Neuron (in vitro differentiated cells): Measurements from ENCODE around the gene ERO1B.
"Not testable (repeated sequence)": the region's sequence is repeated elsewhere in the genome, so short reads cannot be mapped to it uniquely, and the experiment has no call there.

Experiments used
- H2AFZ ChIP-seq: one replicate; pipeline ENCODE4 v1.6.1; 2013; ENCODE audit warnings: low read depth, mild to moderate bottlenecking, inconsistent platforms, low read length, moderate library complexity
- H3K27me3 ChIP-seq: one replicate; pipeline ENCODE4 v1.6.1; 2013; ENCODE audit warnings: low read length; ENCODE audit not compliant: insufficient read depth
- H3K36me3 ChIP-seq: one replicate; pipeline ENCODE4 v1.6.1; 2013; ENCODE audit warnings: low read length; ENCODE audit not compliant: insufficient read depth
- H3K4me1 ChIP-seq: one replicate; pipeline ENCODE4 v1.6.1; 2013; ENCODE audit warnings: low read length; ENCODE audit not compliant: insufficient read depth
- H3K4me3 ChIP-seq: 2 replicates; pipeline ENCODE4 v1.5.1; 2013; ENCODE audit warnings: mild to moderate bottlenecking, low read length, moderate library complexity
- H3K9me3 ChIP-seq: one replicate; pipeline ENCODE4 v1.6.1; 2013; ENCODE audit warnings: low read length

Gene ERO1B

GRCh38 chr1:236281654-236282424 is at the start of gene ERO1B:
Gene ERO1B (minus strand): TSS chr1:236281958. CDS start chr1:236281783, 175 bp downstream.
- Histone ChIP-seq H3K27me3 (peaks cover 26% of the 10 kb centered on the region), H3K4me3 (peak within 1 kb of the TSS; percentile 81), H3K36me3 (no peaks in the 10 kb centered on the region), H2AFZ (peak within 1 kb of the TSS; percentile 92), H3K4me1 (peaks cover 7% of the 10 kb centered on the region), H3K9me3 (no peaks in the 10 kb centered on the region)

- H2AFZ ChIP-seq, H3K4me3 ChIP-seq, H3K9me3 ChIP-seq, H3K4me1 ChIP-seq, H3K27me3 ChIP-seq, H3K36me3 ChIP-seq: not testable (repeated sequence)
These were observed 49.7 kb upstream of the ERO1B start for GRCh38 chr1:236331412-236331811.

GRCh38 chr1:236326432-236326831 is 44.7 kb upstream of the ERO1B start:
- H3K36me3 ChIP-seq, result no peaks in the 10 kb centered on the region
- H3K4me1 ChIP-seq, result no peaks in the 10 kb centered on the region
- H3K9me3 ChIP-seq, result no peaks in the 10 kb centered on the region
- no peak overlapping the region for H2AFZ ChIP-seq
- no peaks in the 10 kb centered on the region for H3K27me3 ChIP-seq
- no peak overlapping the region for H3K4me3 ChIP-seq

DNA sequence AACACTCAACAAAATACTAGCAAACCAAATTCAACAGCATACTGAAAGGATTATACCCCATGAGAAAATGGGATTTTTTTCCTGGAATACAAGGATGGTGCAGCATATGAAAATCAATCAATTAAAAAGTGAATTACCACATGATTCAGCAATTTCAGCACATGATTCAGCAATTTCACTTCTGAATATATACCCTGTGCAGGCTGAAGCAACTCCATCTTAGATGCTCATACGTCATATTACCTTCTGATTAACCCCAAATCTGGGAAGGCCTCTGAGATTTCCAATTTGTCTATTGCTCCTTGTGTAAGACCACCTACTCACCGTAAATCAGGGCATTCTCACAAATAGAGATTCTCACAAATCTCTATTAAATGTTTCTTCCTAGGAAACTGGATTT is 43.8 kb upstream of the ERO1B start:
- no peak overlapping the region for H3K4me3 ChIP-seq
- H3K9me3 ChIP-seq, result no peaks in the 10 kb centered on the region
- H3K36me3 ChIP-seq, result no peaks in the 10 kb centered on the region
- H3K4me1 ChIP-seq, result no peaks in the 10 kb centered on the region
- H3K27me3 ChIP-seq, result no peaks in the 10 kb centered on the region
- no peak overlapping the region for H2AFZ ChIP-seq

DNA sequence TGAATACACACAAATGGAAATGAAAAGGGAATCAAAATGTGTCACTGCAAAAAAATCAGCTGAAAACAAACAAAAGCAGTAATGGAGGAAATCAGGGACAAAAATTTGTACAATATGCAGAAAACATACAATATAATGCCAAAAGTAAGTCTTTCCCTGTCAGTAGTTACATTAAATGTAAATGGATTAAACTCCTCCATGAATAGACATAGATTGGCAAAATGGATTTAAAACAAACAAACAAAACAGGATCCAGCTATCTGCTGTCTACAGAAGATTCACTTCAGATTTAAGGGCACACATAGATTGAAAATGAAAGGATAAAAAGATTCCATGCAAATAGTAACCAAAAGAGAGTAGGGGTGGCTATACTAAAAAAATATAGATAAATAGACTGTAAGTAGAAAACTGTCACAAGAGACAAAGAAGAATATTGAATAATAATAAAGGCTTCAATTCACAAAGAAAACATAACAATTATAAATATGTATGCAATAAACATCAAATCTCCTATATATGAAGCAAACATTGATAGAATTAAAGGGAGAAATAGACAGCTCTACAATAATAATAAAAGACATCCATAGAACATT is 42.2 kb upstream of the ERO1B start:
- H3K9me3 ChIP-seq, result no peaks in the 10 kb centered on the region
- no peaks in the 10 kb centered on the region for H3K4me1 ChIP-seq
- H2AFZ ChIP-seq, result no peak overlapping the region
- no peaks in the 10 kb centered on the region for H3K36me3 ChIP-seq
- H3K4me3 ChIP-seq, result no peak overlapping the region
- H3K27me3 ChIP-seq, result no peaks in the 10 kb centered on the region

DNA sequence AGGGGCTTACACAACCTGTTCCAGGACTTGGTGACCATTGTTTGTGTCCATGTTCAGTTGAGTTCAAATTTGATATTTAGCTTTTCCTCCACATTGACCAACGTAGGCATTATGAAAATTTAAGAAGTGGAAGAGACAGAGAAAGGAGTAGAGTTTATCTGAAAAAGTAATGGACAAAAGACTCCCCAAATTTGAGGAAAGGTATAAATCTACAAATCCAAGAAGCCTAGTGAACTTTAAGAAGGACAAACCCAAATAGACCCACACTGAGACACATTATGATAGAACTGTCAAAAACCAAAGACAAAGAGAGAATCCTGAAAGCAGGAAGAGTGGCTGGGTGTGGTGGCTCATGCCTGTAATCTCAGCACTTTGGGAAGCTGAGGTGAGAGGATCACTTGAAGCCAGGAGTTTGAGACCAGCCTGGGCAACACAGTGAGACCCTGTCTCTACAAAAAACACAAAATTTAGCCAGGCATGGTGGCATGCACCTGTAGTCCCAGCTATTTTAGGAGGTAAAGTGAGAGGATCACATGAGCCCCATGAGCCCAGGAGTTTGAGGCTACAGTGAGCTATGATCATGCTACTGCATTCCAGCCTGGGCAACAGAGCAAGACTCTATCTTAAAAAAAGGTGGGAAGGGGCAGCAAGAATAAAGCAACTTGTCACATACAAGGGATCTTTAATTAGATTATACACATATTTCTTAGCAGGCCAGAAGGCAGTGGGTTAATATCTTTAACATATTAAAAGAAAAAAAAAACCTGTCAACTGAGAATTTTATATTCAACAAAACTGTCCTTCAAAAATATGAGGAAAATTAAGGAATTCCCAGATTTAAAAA is 41.0 kb upstream of the ERO1B start:
- Histone ChIP-seq H3K4me3 (no peak overlapping the region), H2AFZ (no peak overlapping the region), H3K27me3 (no peaks in the 10 kb centered on the region), H3K9me3 (no peaks in the 10 kb centered on the region), H3K36me3 (no peaks in the 10 kb centered on the region), H3K4me1 (no peaks in the 10 kb centered on the region)

DNA sequence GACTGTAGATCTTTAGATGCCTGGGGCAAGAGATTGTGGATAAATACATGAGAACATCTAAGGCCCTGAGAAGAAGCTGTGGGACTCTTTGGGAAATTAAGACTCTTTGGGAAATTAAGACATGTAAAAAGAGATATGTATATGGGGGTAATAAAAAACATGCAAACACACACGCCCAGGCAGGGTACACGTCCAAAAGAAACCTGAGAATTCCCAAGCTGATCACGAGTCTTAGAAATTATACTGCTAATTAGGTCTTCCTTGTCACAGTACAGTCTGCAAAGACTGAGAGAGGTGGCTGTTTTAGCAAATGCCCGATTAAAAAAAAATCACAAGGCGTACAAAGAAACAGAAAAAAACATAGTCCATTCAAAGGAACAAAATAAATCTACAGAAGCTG is 39.3 kb upstream of the ERO1B start:
- Histone ChIP-seq H3K9me3 (no peaks in the 10 kb centered on the region), H3K36me3 (no peaks in the 10 kb centered on the region), H3K27me3 (no peaks in the 10 kb centered on the region), H3K4me1 (no peaks in the 10 kb centered on the region), H3K4me3 (no peak overlapping the region), H2AFZ (peak overlapping the region; percentile 36)

DNA sequence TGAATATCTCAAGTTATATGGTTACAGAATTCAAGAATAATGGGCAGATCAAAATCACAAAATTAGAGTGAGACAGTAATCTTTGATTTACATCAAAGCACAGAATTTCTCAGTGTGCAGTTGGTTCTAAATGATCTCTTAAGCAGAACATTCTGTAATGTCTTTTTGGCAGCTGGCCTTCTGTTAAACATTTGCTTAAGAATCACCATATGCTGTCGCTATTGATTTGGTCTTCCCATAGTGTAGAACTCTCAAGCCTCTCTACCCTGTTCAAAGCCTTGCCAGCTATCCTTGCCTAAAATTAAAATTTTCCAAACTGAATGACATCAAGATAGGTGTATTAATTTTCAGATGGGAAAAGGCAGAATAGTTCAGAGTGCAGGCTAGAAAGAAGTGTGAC is 38.9 kb upstream of the ERO1B start:
- Histone ChIP-seq H3K4me3 (no peak overlapping the region), H3K9me3 (no peaks in the 10 kb centered on the region), H3K27me3 (no peaks in the 10 kb centered on the region), H3K4me1 (no peaks in the 10 kb centered on the region), H3K36me3 (no peaks in the 10 kb centered on the region), H2AFZ (peak overlapping the region; percentile 36)

DNA sequence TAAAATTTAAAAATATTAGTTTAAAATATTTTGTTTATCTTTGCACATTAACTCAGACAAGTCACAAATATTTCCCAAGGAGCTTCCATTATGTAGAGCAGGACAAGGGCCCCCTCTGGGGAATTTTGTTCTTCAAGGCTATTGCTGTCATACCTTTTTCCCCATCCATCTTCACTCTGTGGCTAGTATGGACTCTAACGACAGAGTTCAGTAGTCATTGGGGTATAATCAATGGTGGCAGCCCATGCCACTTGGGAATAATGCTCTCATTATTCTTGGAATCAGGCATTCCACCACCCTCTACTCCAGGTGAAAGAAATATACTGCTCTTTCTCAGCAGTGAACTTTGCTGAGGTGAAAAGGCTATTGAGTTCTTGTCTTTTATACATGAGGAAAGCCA is 38.5 kb upstream of the ERO1B start:
- H2AFZ ChIP-seq, result no peak overlapping the region
- H3K27me3 ChIP-seq, result no peaks in the 10 kb centered on the region
- H3K36me3 ChIP-seq, result no peaks in the 10 kb centered on the region
- H3K4me1 ChIP-seq, result no peaks in the 10 kb centered on the region
- no peaks in the 10 kb centered on the region for H3K9me3 ChIP-seq
- H3K4me3 ChIP-seq, result no peak overlapping the region

DNA sequence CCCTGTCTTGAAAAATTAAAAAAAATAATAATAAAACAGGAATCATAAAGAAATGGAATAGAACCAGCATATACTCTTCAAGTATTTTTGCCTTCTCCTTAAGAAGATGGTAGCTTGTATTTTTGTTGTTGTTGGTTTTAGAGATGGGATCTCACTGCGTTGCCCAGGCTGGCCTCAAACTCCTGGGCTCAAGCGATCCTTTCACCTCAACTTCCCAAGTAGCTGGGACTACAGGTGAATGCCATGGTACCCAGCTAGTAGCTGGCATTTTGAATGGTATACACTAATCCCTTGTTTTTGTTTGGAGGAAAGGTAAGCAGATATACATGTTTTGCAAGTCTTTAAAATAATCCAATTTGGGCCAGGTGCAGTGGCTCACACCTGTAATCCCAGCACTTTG is 34.7 kb upstream of the ERO1B start:
- Histone ChIP-seq H3K4me3 (no peak overlapping the region), H3K4me1 (no peaks in the 10 kb centered on the region), H2AFZ (no peak overlapping the region), H3K9me3 (no peaks in the 10 kb centered on the region), H3K27me3 (no peaks in the 10 kb centered on the region), H3K36me3 (no peaks in the 10 kb centered on the region)

- H3K4me3 ChIP-seq, result no peak overlapping the region
- H2AFZ ChIP-seq, result no peak overlapping the region
- H3K27me3 ChIP-seq, result no peaks in the 10 kb centered on the region
- H3K9me3 ChIP-seq, result no peaks in the 10 kb centered on the region
- no peaks in the 10 kb centered on the region for H3K4me1 ChIP-seq
- H3K36me3 ChIP-seq, result no peaks in the 10 kb centered on the region
These were observed 33.8 kb upstream of the ERO1B start for GRCh38 chr1:236315518-236315917.

DNA sequence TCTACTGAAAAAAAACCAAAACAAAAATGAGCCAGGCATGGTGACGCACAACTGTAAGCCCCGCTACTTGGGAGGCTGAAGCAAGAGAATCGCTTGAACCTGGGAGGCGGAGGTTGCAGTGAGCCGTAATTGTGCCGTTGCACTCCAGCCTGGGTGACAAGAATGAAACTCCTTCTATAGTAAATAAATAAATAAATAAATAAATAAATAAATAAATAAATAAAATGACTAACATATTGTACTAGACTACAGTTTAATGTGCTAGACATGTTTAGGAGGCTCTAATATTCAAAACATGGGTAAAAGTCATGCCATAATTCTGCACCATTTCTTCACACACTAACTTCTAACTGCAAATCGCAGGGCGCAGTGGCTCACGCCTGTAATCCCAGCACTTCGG is 33.3 kb upstream of the ERO1B start:
- H3K36me3 ChIP-seq, result no peaks in the 10 kb centered on the region
- H2AFZ ChIP-seq, result no peak overlapping the region
- H3K27me3 ChIP-seq, result no peaks in the 10 kb centered on the region
- no peaks in the 10 kb centered on the region for H3K9me3 ChIP-seq
- no peak overlapping the region for H3K4me3 ChIP-seq
- H3K4me1 ChIP-seq, result no peaks in the 10 kb centered on the region

- not testable (repeated sequence) for H3K9me3 ChIP-seq, H3K4me3 ChIP-seq, H3K36me3 ChIP-seq, H3K4me1 ChIP-seq, H3K27me3 ChIP-seq, H2AFZ ChIP-seq
These were observed 32.3 kb upstream of the ERO1B start for GRCh38 chr1:236314050-236314449.
